ENCODE measurements around the gene DCAF7. TPM values are rescaled to one million over a fixed set of nuclear protein-coding genes. Genes with fewer than 3 reads are reported as not detected.

Gene DCAF7
- total RNA-seq, 1 experiment from 2014 or later: 144 TPM

DNA sequence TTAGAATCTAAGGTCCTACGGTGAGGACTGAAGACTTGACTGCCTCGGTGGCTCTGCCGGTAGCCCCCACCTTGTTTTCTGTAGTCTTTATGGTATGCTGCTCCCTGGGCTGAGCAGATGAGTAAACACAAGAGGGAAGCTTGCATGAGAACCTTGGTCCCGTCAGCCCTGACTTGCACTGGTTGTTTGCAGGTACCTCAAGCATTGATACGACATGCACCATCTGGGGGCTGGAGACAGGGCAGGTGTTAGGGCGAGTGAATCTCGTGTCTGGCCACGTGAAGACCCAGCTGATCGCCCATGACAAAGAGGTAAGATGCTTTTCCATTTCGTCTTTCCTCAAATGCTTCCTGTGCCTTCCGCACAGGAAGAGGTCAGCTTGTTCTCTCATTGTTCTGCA is 29.4 kb downstream of the DCAF7 start:
- Histone ChIP-seq H3K9me3 (ENCODE audit: control insufficient read depth in 1 of 2, insufficient read depth in 1 of 2, low read depth in 1 of 2, low read length in 2 of 2) (no peaks in the 10 kb centered on the region), H3K27ac (ENCODE audit: low read depth, low read length) (no peak overlapping the region), H2AFZ (ENCODE audit: low read depth, low read length, poor library complexity, severe bottlenecking) (no peak overlapping the region), H3K9ac (ENCODE audit: low read length) (no peak overlapping the region), H4K20me1 (ENCODE audit: insufficient read depth) (no peaks in the 10 kb centered on the region; the same call in 1 of the 2 replicates), H3K79me2 (ENCODE audit: insufficient read depth, low read length) (peaks cover 24% of the 10 kb centered on the region), H3K9me2 (ENCODE audit: insufficient read depth) (no peaks in the 10 kb centered on the region), H3K36me3 (ENCODE audit: control insufficient read depth in 1 of 2, insufficient read depth in 2 of 2, low read length in 2 of 2) (peaks cover 25 to 40% of the 10 kb centered on the region in 2 experiments), H3K4me2 (ENCODE audit: low read length) (no peak overlapping the region), H3K4me1 (ENCODE audit: control insufficient read depth in 1 of 2, insufficient read depth in 2 of 2, low read length in 2 of 2) (no peaks in the 10 kb centered on the region), H3K4me3 (replicated peaks in 1 of 2; ENCODE audit: low read depth in 1 of 2, low read length in 2 of 2) (no peak overlapping the region), H3K27me3 (ENCODE audit: insufficient read depth, low read length) (no peaks in the 10 kb centered on the region)
- CTCF ChIA-PET: no interaction called here
- TF ChIP-seq CBX3 (IDR thresholded peaks at IDR 0.05; ENCODE audit: low read depth) (no peak), SRF (IDR thresholded peaks at IDR 0.05; ENCODE audit: low read depth) (no peak), EZH2 (IDR thresholded peaks at IDR 0.05) (no peak), CEBPB (IDR thresholded peaks at IDR 0.05; ENCODE audit: low read depth) (no peak)
- TF ChIP-seq, protein P1, sequence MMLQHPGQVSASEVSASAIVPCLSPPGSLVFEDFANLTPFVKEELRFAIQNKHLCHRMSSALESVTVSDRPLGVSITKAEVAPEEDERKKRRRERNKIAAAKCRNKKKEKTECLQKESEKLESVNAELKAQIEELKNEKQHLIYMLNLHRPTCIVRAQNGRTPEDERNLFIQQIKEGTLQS (IDR thresholded peaks at IDR 0.05): no peak
- POLR2A ChIA-PET: no interaction called here
- no TSS peak for BruUV-seq (replicated peaks)
- DNase-seq (ENCODE audit: low read depth, low spot score) (no peak), ATAC-seq (no peak)
- intact Hi-C loops (cut with micrococcal nuclease): no loop called here
- RAD21 ChIA-PET (ENCODE audit: low non-redundant PET in 1 of 2, low total read pairs in 2 of 2, uncharacterized antibody in 2 of 2, unreplicated experiment in 2 of 2): no interaction called here

DNA sequence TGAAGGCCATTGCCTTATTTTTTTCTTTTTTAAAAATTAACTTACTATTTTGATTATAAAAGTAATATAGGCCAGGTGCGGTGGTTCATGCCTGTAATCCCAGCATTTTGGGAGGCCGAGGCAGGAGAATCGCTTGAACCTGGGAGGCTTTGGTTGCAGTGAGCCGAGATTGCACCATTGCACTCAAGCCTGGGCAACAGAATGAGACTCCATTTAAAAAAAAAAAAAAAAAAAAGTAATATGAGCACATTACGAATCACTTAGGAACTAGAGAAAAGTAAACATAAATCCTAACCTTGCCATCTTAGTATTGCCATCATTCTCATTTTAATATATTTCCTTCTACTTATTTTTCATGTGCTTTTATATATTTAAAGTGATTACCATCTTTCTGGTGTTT is 37.5 kb downstream of the DCAF7 start:
- ChIA-PET POLR2A (no interaction called here), RAD21 (ENCODE audit: low non-redundant PET in 1 of 2, low total read pairs in 2 of 2, uncharacterized antibody in 2 of 2, unreplicated experiment in 2 of 2) (no interaction called here), CTCF (no interaction called here)
- Histone ChIP-seq H2AFZ (ENCODE audit: low read depth, low read length, poor library complexity, severe bottlenecking) (no peak overlapping the region), H3K27ac (ENCODE audit: low read depth, low read length) (no peak overlapping the region), H3K79me2 (ENCODE audit: insufficient read depth, low read length) (no peaks in the 10 kb centered on the region; the same call in 1 of the 2 replicates), H3K27me3 (ENCODE audit: insufficient read depth, low read length) (no peaks in the 10 kb centered on the region), H3K4me3 (replicated peaks in 1 of 2; ENCODE audit: low read depth in 1 of 2, low read length in 2 of 2) (no peak overlapping the region), H3K4me1 (ENCODE audit: control insufficient read depth in 1 of 2, insufficient read depth in 2 of 2, low read length in 2 of 2) (no peaks in the 10 kb centered on the region), H3K4me2 (ENCODE audit: low read length) (no peak overlapping the region), H3K36me3 (ENCODE audit: control insufficient read depth in 1 of 2, insufficient read depth in 2 of 2, low read length in 2 of 2) (peaks cover 39 to 70% of the 10 kb centered on the region in 2 experiments), H3K9me3 (ENCODE audit: control insufficient read depth in 1 of 2, insufficient read depth in 1 of 2, low read depth in 1 of 2, low read length in 2 of 2) (no peaks in the 10 kb centered on the region), H3K9me2 (ENCODE audit: insufficient read depth) (no peaks in the 10 kb centered on the region), H3K9ac (ENCODE audit: low read length) (no peak overlapping the region), H4K20me1 (ENCODE audit: insufficient read depth) (no peaks in the 10 kb centered on the region)
- intact Hi-C loops (cut with micrococcal nuclease): no loop called here
- DNase-seq (ENCODE audit: low read depth, low spot score) (no peak), ATAC-seq (no peak)
- BruUV-seq (replicated peaks): no TSS peak
- TF ChIP-seq JUND (IDR thresholded peaks at IDR 0.05) (no peak), RAD21 (IDR thresholded peaks at IDR 0.05; ENCODE audit: low read depth) (no peak), ZFX (IDR thresholded peaks at IDR 0.05) (no peak), CBX3 (IDR thresholded peaks at IDR 0.05; ENCODE audit: low read depth) (no peak), EGR1 (IDR thresholded peaks at IDR 0.05; ENCODE audit: low read depth) (no peak), POLR2AphosphoS5 (IDR thresholded peaks at IDR 0.05; ENCODE audit: low read depth, low read length) (no peak), SP1 (IDR thresholded peaks at IDR 0.05; ENCODE audit: low read depth) (no peak), POLR2A (IDR thresholded peaks at IDR 0.05; ENCODE audit: borderline replicate concordance, extremely low read depth, insufficient read depth, insufficient read length) (no peak), ELF1 (IDR thresholded peaks at IDR 0.05; ENCODE audit: borderline replicate concordance, low read depth) (no peak), ZNF274 (IDR thresholded peaks at IDR 0.05; ENCODE audit: low read depth, low read length) (no peak), CEBPB (IDR thresholded peaks at IDR 0.05; ENCODE audit: low read depth) (no peak), TCF7L2 (IDR thresholded peaks at IDR 0.05; ENCODE audit: borderline replicate concordance, extremely low read depth, insufficient read depth, insufficient read length) (no peak), FOSL1 (IDR thresholded peaks at IDR 0.05; ENCODE audit: low read depth) (no peak), SRF (IDR thresholded peaks at IDR 0.05; ENCODE audit: low read depth) (no peak), YY1 (IDR thresholded peaks at IDR 0.05; ENCODE audit: extremely low read depth, insufficient replicate concordance, low read depth, low read length) (no peak), EZH2 (IDR thresholded peaks at IDR 0.05) (no peak)
- TF ChIP-seq, protein P1 (IDR thresholded peaks at IDR 0.05): no peak
- TF ChIP-seq, protein P2, sequence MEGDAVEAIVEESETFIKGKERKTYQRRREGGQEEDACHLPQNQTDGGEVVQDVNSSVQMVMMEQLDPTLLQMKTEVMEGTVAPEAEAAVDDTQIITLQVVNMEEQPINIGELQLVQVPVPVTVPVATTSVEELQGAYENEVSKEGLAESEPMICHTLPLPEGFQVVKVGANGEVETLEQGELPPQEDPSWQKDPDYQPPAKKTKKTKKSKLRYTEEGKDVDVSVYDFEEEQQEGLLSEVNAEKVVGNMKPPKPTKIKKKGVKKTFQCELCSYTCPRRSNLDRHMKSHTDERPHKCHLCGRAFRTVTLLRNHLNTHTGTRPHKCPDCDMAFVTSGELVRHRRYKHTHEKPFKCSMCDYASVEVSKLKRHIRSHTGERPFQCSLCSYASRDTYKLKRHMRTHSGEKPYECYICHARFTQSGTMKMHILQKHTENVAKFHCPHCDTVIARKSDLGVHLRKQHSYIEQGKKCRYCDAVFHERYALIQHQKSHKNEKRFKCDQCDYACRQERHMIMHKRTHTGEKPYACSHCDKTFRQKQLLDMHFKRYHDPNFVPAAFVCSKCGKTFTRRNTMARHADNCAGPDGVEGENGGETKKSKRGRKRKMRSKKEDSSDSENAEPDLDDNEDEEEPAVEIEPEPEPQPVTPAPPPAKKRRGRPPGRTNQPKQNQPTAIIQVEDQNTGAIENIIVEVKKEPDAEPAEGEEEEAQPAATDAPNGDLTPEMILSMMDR (IDR thresholded peaks at IDR 0.05 in 2 of 3, conservative IDR thresholded peaks at IDR 0.05 in 1 of 3; ENCODE audit: borderline replicate concordance in 1 of 3, insufficient read depth in 1 of 3, low read depth in 2 of 3, low read length in 2 of 3): no peak
